DMS 273 (cell line): ENCODE results near the gene LDLRAD4.
A peak's percentile ranks its signal among the peaks of the same experiment; 100 is the strongest.

Experiments
- DNase-seq: peaks from one replicate; lab custom pipeline; 2025; ENCODE audit not compliant: unreplicated experiment; lab: John Stamatoyannopoulos, UW

LDLRAD4 gene

DNA sequence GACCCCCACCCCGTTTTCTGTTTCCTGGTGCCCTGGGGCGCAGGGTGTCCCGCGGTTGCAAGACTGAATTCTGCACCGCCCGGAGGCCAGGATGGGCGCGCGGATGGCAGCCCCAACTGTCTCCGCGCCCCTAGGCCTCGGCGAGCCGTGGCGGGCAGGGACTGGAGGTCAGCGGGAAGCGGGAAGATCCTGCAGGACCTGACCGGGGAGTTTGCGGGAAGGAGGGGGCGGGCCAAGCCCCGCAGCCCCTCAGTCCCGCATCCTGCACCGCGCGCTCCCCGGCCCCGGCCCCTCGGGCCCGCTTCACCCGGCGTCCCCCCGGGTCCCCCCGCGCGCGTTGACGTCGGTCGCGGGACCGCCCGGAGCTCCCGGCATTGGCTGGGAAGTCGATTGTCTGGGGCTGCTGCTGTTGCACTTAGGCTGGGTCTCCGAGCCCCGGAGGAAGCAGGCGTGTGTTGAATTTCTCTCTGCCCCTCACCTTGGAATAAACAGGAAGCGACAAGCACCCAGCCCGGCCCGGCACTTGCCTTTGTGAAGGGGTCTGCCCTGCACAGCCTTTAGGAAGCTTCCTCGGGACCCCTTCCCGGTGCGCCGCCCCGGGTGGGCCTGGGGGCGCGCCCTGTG, at the start of gene LDLRAD4:
Gene LDLRAD4 (plus strand): TSS at position 393 of the 624 bp plus-strand sequence.
- DNase-seq = peak; percentile 64

DNA sequence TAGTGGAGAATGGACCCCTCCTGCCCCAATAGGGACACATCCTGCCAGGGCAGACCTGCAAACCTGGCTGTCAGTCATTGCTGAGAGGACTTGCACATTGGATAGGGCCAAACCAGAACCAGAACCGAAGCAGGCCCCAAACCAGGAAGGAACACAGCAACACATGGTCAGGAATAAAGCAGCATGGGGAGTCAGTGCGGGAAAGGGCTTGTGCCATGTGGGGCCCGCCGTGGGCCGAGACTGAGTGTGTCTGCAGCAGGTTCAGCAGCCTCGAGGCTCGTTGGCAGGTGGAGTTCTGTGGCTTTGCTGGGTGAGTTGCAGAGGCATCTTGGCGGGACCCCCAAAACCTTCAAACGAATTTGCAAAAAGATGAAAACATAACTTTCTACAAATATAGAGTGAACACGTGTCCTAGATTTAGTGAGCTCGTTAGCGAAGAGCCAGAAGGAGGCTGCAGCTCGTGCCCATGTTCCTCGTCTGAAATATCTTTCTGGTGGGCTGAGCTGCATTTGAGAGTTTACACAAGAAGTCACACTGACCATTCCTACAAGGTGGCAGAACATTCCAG, 44.9 kb upstream of the LDLRAD4 start:
- no peak for DNase-seq

DNA sequence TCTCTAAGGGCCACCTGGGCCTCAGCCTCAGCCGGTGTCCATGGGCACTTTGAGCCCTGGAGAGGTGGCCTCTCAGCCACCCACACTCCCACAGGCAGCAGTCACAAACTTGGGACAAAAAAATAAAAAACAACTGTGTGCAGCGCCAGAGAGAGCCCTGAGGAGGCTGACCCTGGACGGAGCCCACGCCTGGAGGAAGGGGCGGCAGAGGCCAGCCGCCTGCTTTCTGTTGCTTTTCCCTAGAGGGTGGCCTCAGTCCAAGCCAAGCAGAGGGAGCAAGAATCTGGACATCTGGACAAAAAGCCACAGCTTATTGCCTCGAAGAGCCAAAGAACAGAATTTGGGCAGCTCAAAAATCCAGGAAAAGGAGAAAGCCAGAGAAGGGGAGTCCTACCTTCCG, 43.3 kb upstream of the LDLRAD4 start:
- DNase-seq = no peak

DNA sequence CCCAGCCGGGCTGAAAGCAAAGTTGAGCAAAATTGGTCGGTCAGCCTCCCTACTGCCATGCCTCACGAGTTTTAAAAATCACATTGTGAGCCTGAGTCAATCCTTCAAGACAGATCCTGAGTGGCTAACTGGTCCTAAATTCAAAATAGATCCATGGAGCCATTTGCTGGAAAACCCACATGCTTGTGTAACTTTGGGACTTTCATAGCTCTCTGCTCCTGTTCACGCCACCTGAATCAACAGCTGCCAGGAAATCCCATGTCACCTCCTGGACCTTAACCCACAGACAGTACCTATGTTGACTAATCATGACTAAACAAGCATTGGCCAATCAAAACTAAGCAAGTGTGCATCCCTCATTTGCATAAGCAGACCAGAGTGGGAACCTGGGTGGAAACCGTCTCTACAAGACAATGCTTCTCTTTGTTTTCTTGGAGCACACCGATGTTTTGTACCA, 42.8 kb upstream of the LDLRAD4 start:
- DNase-seq = no peak

DNA sequence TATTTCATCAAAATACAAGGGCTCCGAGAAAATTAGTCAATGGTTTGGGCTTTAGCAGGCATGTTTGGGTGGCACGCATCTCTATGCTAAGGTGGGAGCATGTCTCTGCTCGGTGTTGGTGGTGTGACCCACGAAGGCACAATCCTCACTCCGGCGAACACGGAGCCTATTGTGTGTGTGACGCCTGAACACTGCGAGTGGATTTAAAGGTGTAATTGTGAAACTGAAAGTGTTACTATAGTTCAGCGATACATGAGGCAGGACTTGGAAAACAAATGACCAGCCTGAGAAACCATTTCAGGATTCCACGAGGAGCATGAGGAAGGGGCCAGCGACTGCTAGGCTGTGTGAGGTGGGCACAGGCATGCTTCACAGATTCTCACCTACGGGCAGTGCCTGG, 41.7 kb upstream of the LDLRAD4 start:
- no peak for DNase-seq

DNA sequence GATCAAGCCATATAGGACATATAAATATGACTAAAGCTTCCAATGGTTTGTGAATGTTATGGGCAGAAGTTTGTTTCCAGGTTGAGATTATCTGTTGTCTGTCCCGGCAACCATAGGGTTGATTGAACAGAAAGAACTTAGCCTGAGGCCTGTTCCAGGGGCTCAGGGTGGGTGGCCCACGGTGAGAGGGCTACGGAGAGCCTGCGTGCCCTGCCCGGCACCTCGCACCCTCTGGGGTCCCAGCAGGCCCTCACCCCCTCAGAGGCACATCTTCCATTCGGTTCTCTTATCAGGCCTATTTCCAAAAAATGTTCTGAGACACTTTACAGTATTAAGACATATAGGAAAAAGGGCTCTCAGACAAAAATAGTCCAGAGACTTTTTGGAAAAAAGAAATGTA, 40.4 kb upstream of the LDLRAD4 start:
- DNase-seq = no peak

DNA sequence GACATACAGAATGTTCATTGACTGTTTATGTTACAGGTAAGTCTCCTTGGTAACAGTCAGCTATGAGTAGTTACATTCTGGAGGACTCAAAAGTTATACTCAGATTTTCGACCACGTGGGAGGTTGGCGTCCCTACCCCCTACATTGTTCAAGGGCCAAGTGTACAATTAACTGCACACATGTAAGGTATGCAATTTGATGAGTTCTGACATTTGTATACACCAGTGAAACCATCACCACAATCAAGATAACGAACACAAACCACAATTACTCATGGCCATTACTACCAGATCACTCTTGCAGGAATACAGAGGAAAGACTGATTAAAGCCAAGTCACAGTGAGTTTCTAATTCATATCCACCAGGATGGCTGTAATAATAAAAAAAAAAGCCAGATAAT, 39.6 kb upstream of the LDLRAD4 start:
- DNase-seq = no peak

DNA sequence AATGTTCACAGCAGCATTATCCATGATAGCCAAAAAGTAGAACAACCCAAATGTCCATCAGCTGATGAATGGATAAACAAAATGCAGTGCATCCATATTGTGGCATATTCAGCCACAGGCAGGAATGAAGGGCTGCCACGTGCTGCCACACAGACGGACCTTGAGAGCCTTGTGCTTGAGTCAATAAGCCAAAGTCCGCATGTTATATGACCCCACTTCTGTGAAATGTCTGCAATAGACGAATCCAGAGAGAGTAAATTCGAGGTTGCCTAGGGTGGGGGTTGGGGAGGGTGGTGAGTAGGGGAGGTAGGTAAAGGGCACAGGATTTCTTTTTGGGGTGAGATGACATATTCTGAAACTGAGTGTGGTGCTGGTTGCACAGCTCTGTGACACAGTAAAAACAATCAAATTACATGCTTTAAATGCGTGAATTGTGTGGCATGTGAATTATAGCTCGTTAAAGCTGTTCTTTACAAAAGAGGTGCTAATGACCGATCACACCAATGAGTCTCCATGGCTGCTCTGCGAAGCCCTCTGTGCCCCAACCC, 38.9 kb upstream of the LDLRAD4 start:
- DNase-seq = no peak

DNA sequence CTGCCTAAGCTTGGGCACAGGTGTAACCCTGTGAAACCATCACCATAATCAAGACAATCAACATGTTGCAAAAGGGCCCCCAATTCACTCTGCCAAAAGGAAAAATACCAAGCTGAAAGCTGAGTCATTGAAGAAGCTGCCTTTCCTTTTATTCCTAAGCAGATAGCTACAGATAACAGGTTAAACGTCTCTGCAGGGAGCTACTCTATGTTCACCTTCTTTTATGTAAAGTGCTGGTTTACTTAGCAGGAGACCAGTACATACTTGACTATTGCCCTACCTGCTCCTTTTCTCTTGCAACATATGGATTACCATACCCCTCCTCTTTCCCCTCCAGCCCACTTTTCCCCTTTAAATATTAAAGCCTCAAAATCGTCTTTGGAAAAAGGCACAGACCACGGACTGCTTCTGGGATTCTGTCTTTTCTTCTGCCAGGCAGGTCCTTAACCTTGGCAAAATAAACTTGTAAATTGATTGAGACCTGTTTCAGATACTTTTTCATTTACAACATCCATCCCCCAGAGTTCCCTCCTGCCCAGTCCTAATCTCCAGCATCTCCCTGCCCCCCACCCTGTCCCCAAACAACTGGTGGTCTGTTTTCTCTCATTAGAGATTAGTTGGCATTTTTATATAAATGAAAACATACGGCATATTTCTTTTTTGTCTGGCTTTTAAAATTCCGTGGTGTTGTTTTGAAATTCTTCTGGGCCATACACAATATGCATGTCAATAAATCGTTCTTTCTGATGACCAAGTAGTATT, 37.8 kb upstream of the LDLRAD4 start:
- no peak for DNase-seq

DNA sequence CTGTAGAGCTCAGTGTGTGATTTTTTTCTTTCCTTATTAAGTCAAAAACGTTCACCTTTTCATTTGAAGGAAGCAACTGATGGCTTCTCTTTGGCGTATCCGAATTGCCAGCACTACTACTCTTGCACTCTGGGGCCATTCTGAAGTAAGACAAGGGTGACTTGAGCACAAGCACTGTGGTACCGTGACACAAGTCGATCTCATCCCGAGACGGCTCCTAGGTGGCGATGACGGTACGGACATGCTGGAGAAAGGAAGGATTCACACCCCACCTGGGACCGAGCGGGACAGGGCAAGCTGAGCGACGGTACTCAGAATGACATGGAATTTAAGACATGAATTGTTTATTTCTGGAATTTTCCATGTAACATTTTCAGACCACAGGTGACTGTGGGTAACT, 36.8 kb upstream of the LDLRAD4 start:
- no peak for DNase-seq

DNA sequence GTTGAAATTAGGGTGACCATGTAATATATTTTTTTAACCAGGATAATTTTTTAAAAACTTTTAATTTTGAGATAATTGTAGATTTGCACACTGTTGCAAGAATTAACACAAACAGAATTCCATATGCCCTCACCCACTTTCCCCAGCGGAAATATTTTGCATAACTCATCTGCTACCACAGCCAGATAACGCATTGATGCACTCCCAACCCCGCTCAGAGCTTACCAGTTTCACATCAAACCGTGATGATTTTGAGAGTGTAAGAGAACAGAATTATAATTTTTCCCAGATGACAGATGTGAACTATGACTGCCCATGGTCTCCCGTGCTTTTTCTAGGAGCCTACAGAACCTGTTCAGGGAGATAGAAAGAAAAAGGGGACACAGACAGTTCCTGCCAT, 35.2 kb upstream of the LDLRAD4 start:
- no peak for DNase-seq

DNA sequence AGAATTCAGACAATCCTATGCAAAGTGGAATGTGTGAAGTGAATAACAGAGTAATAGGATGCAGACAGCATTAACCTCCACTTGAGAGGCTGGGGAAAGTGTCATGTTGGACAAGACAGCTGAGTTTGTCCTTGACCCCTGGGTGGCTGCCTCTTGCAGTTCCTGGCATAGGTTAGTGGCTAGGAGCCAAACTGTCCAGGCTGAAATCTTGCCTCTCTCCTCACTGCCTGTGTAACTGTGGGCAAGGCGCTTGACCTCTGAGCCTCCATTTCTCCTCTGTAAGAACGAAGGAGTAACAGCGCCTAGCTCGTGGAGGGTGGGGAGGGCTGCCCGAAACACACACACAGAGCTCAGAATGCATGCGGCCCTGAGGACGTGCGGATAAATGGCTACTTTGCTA, 34.8 kb upstream of the LDLRAD4 start:
- DNase-seq = no peak

DNA sequence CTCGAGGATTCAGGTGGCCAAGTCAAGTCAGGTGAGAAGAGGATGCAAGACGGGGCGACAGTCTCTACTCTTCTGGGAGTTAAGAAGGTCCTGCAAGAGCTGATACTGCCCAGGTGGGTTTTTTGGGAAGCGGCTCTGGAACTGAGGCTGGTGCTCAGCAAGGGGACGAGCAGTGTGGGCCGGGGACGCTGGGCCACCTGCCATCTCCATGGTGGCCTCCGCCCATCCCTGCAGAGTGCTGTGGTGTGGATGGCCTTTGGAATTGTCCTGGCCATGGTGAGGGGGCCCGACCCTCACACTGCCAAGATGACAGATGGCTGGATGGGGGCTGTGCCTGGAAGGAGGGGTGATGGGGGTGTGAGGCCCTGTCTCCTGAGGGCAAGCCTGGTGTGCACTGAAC, 34.2 kb upstream of the LDLRAD4 start:
- no peak for DNase-seq

DNA sequence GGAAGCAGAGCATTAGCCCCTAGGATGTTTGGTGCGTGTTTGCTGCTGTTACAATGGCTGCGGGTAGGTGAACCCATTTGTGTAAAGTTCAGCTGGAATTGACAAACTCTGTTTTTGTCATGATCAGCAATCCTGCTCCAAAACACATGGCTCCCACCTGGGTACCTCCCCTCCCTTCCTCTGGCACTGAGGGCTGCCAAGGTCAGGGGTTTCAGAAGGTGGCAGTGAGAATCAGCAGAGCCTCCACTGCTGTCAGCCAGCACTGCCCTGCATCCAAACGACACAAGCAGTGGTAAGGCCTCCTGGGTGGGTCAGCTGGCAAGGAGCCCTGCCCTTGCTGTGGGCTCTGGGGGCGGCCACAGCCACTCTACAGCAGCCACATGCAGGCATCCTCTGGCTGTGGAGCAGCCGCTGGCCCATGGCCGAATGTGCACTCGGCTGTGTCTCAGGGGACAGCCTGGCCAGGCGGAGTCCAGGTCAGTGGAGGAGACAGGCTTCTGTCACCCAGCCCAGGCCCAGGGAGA, 32.8 kb upstream of the LDLRAD4 start:
- DNase-seq = no peak

DNA sequence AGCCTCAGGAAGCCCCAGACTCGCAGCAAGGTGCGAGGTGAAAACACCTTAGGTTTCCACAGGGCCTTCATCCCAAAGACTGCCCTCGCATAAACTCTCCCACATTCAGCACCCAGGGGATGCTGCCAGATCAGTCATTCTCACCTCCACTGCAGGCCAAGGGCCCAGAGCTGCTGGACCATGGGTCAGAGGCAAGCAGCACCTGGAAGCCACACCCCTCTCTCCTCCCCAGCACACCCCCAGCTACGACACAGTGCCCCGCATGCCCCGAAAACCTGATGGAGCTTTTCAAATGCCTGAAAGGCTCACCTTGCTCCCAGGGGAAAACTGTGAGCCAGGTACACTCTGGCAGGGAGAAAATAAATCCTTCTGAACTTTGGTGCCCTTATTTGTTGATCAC, 31.9 kb upstream of the LDLRAD4 start:
- no peak for DNase-seq

DNA sequence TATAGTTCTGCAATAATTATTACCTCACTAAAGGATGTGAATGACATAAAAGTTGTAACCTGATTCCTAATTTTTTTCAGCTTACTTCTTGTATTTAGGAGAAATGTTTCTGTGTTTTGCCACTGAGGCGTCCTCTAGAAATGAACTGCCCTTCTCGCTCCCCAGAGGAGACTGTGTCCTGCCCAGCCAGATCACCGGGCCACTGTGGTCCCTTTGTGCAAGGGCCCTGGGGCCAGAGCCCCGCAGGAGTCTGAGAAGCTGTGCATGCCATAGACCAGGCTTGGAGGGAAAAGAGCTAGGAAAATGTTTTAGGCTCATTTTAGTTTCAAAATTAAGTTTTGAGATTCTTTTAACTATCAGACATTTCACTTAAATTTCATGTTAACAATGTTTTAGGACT, 31.1 kb upstream of the LDLRAD4 start:
- DNase-seq = no peak

DNA sequence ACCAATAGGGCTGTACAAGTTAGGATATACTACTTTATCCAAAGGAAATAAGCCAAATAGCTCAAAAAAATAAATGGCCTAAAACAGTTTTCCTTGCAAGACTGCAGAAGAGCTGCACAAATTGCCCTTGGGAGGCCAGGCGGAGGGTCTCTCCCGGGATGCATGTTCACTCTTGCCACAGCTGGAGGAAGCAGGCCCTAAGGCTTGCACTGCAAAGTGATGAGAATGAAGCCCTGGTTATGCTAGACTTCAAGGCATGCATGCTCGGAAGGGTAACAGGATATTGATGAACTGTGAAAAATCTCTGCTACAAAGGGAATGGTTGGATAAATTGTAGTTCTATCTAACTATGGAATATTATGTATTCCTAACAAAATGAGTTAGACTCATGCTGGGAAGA, 27.5 kb upstream of the LDLRAD4 start:
- no peak for DNase-seq

DNA sequence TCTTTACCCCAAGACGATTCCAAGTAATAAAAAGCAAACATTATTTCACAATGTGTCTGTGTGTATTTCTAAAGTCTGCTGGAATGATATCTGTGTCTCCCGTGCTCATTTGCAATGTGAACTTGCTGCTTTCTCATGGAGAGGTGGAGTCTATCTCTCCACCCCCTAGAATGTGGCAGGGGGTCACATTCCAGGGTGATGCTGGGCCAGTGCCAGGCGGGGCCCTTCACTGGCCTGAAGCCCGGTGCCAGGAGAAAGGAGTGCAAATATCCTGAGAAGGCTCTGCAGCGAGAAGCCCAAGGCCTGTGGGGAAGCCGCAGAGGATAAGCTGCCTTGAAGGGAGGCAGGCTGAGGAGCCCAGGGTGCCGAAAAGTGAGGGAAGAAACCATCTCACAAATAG, 26.8 kb upstream of the LDLRAD4 start:
- peak; percentile 33 for DNase-seq

DNA sequence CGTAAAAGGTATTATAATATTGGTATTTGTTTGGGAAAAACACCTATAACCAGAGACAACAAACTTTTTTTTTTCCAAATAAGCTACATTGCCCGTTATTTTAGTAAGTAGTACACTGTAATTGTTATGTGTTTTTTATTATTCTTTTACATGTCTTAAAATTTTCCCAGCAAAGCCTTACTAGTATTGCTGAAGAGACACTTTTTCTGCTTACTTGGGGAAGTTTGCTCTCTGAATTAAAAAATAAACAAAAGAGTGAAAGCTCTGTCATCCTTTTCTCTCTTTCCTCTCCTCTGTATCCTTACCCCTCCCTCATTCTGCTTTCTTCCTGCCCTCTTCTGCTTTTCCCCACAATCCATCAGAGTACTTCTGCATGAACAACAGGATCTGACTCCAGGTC, 25.6 kb upstream of the LDLRAD4 start:
- DNase-seq = no peak

DNA sequence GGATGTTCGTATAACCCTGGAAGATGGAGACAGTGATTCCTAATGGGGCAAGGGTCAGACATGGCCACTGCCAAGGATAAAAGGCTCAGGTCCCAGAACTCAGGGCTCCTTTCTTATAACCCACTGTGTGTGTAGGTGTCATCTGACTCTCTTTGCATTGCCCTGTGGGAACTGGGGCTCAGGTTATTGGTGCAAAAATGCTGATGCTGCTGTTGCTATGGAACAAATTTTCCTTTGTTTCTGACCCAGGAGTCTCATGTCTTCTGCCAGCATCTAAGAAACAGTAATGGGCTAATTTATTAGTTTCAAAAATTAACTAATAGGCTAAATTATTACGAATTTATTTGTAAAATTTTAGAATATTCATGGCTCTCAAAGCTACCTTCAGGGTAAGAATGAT, 24.3 kb upstream of the LDLRAD4 start:
- peak; percentile 14 for DNase-seq

DNA sequence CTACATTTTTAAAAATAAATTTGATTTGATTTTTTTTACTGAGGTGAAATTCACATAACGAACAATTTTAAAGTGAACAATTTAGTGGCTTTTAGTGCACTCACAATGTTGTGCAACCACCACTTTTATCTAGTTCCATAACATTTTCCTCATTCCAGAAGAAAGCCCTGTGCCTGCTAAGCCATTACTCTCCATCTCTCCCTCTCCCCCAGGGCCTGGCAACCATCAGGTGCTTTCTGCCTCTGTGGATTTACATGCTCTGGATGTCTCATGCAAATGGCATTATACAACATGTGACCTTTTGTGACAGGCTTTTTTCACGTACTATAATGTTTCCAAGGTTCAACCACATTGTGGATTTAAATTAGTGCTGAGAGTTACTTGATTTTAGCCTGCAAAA, 19.9 kb upstream of the LDLRAD4 start:
- no peak for DNase-seq

DNA sequence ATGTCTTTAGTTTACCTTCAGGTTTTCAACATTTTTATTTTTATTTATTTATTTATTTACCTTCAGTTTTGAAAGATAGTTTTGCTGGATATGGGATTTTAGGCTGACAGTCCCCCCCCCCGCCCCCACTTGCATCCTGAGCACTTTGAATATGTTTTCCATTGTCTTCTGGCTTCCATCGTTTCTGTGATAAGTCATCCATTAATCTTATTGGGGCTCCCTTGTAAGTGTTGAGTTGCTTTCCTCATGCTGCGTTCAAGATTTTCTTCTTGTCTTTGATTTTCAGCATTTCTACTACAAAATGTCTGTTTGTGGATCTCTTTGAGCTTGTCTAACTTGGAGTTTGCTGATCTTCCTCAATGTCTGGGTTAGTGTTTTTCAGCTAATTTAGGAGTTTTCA, 19.4 kb upstream of the LDLRAD4 start:
- no peak for DNase-seq
